Measurements from ENCODE around the gene CPLX1. TPM values are rescaled to one million over a fixed set of nuclear protein-coding genes. Genes with fewer than 3 reads are reported as not detected.

The CPLX1 gene
- total RNA-seq, 2 experiments from 2014 or later, result 0.21 to 0.25 TPM

GRCh38 chr4:752196-752861 is 73.6 kb downstream of the CPLX1 start:
- Histone ChIP-seq H3K79me2 (ENCODE audit: insufficient read depth, low read depth, low read length) (no peaks in the 10 kb centered on the region), H3K27ac (ENCODE audit: low read depth, low read length, poor library complexity, severe bottlenecking) (no peak overlapping the region), H3K4me1 (ENCODE audit: insufficient read depth, low read length, poor library complexity, severe bottlenecking) (no peaks in the 10 kb centered on the region), H3K4me3 (ENCODE audit: low read depth, low read length, poor library complexity, severe bottlenecking) (no peak overlapping the region), H3K36me3 (ENCODE audit: insufficient read depth, low read length) (peaks cover 47% of the 10 kb centered on the region; the same call in 1 of the 2 replicates), H3K9me3 (ENCODE audit: low read length) (no peaks in the 10 kb centered on the region), H3K4me2 (ENCODE audit: low read length) (no peak overlapping the region), H3K9me2 (ENCODE audit: insufficient read depth, low read length) (no peaks in the 10 kb centered on the region), H4K20me1 (ENCODE audit: insufficient read depth, low read length) (no peaks in the 10 kb centered on the region), H2AFZ (ENCODE audit: low read length) (no peak overlapping the region)
- TF ChIP-seq EZH2phosphoT487 (IDR thresholded peaks at IDR 0.05; ENCODE audit: borderline replicate concordance, low read depth, low read length), result no peak
- intact Hi-C loops (cut with micrococcal nuclease; ENCODE audit: unreplicated experiment), result no loop called here
- POLR2A ChIA-PET, result interaction anchor here (0.7 kb wide), 1 partner anchor 134 kb away, joined by 3 read pairs; no protein-coding TSS in a partner anchor
- no peak for DNase-seq (ENCODE audit: low spot score)
- no TSS peak for BruUV-seq (replicated peaks)
- CTCF ChIA-PET (ENCODE audit: unreplicated experiment), result no interaction called here

GRCh38 chr4:751676-752075 is 74.3 kb downstream of the CPLX1 start:
- Histone ChIP-seq H3K79me2 (ENCODE audit: insufficient read depth, low read depth, low read length) (no peaks in the 10 kb centered on the region), H3K9me2 (ENCODE audit: insufficient read depth, low read length) (no peaks in the 10 kb centered on the region), H3K4me3 (ENCODE audit: low read depth, low read length, poor library complexity, severe bottlenecking) (no peak overlapping the region), H3K27ac (ENCODE audit: low read depth, low read length, poor library complexity, severe bottlenecking) (no peak overlapping the region), H3K36me3 (ENCODE audit: insufficient read depth, low read length) (peaks cover 45% of the 10 kb centered on the region; the same call in 1 of the 2 replicates), H3K4me2 (ENCODE audit: low read length) (no peak overlapping the region), H3K9me3 (ENCODE audit: low read length) (no peaks in the 10 kb centered on the region), H2AFZ (ENCODE audit: low read length) (no peak overlapping the region), H3K4me1 (ENCODE audit: insufficient read depth, low read length, poor library complexity, severe bottlenecking) (no peaks in the 10 kb centered on the region), H4K20me1 (ENCODE audit: insufficient read depth, low read length) (no peaks in the 10 kb centered on the region)
- BruUV-seq (replicated peaks), result no TSS peak
- POLR2A ChIA-PET, result no interaction called here
- DNase-seq (ENCODE audit: low spot score), result no peak
- TF ChIP-seq CTCF (conservative IDR thresholded peaks at IDR 0.05; ENCODE audit: low read length), result no peak
- no peak for TF ChIP-seq EZH2phosphoT487 (IDR thresholded peaks at IDR 0.05; ENCODE audit: borderline replicate concordance, low read depth, low read length)
- CTCF ChIA-PET (ENCODE audit: unreplicated experiment), result no interaction called here
- intact Hi-C loops (cut with micrococcal nuclease; ENCODE audit: unreplicated experiment), result no loop called here

GRCh38 chr4:749698-750666 is 75.9 kb downstream of the CPLX1 start:
- H3K4me1 ChIP-seq (ENCODE audit: insufficient read depth, low read length, poor library complexity, severe bottlenecking), result no peaks in the 10 kb centered on the region
- TSS peak; percentile 40 for BruUV-seq (replicated peaks)
- H2AFZ ChIP-seq (ENCODE audit: low read length), result no peak overlapping the region
- H3K4me3 ChIP-seq (ENCODE audit: low read depth, low read length, poor library complexity, severe bottlenecking), result no peak overlapping the region
- H4K20me1 ChIP-seq (ENCODE audit: insufficient read depth, low read length), result no peaks in the 10 kb centered on the region
- H3K27ac ChIP-seq (ENCODE audit: low read depth, low read length, poor library complexity, severe bottlenecking), result no peak overlapping the region
- H3K9me3 ChIP-seq (ENCODE audit: low read length), result no peaks in the 10 kb centered on the region
- TF ChIP-seq EZH2phosphoT487 (IDR thresholded peaks at IDR 0.05; ENCODE audit: borderline replicate concordance, low read depth, low read length), result no peak
- TF ChIP-seq CTCF (conservative IDR thresholded peaks at IDR 0.05; ENCODE audit: low read length), result no peak
- intact Hi-C loops (cut with micrococcal nuclease; ENCODE audit: unreplicated experiment), result no loop called here
- no peaks in the 10 kb centered on the region for H3K79me2 ChIP-seq (ENCODE audit: insufficient read depth, low read depth, low read length)
- H3K9me2 ChIP-seq (ENCODE audit: insufficient read depth, low read length), result no peaks in the 10 kb centered on the region
- ChIA-PET CTCF (ENCODE audit: unreplicated experiment) (no interaction called here), POLR2A (no interaction called here)
- DNase-seq (ENCODE audit: low spot score), result no peak
- H3K4me2 ChIP-seq (ENCODE audit: low read length), result no peak overlapping the region
- peaks cover 38% of the 10 kb centered on the region; the same call in 1 of the 2 replicates for H3K36me3 ChIP-seq (ENCODE audit: insufficient read depth, low read length)
